ENCODE data around the gene GSG1L. TPM values are rescaled to one million over a fixed set of nuclear protein-coding genes. Genes with fewer than 3 reads are reported as not detected.
A peak's percentile ranks its signal among the peaks of the same experiment; 100 is the strongest.

The GSG1L gene
- total RNA-seq, 4 donors from 2014 or later, result not detected

DNA sequence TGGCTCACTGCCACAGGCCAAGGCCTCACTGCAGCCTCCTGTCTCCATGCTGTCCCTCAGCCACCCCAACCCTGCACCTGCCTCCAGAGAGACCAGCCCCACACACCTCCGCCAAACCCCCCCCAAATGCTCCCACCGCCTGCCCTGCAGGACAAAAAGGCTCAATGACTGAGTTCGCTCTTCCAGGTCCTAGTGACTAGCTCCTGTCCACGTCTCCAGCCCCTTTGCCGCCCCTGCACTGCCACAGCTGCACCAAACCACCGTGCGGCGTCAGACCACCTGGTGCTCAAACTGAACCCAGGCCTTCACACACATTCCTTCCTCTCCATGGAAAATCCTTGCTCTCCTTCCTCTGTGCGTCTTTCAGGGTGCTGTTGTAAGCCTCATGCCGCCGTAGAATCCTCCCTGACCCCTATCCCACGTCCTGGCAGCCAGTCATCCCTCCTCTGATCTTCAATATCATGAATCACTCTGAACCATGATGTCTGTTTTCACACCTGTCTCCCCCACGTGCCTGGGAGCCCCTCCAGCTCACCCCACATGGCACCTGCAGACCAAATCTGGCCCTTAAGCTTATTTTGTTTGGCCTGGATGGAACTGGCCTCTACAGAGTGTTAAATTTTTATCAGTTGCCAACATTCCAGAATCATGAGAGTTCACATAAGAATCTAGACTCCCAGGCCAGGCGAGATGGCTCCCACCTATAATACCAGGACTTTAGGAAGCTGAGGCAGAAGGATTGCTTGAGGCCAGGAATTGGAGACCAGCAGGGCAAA lies 4.3 kb upstream of the GSG1L start:
- H3K4me3 ChIP-seq, result no peak overlapping the region
- no peaks in the 10 kb centered on the region for H3K9me3 ChIP-seq
- peaks cover 0 to 8% of the 10 kb centered on the region in 2 donors for H3K27me3 ChIP-seq
- TF ChIP-seq POLR2A (IDR thresholded peaks at IDR 0.05), result no peak
- TF ChIP-seq, protein P1, sequence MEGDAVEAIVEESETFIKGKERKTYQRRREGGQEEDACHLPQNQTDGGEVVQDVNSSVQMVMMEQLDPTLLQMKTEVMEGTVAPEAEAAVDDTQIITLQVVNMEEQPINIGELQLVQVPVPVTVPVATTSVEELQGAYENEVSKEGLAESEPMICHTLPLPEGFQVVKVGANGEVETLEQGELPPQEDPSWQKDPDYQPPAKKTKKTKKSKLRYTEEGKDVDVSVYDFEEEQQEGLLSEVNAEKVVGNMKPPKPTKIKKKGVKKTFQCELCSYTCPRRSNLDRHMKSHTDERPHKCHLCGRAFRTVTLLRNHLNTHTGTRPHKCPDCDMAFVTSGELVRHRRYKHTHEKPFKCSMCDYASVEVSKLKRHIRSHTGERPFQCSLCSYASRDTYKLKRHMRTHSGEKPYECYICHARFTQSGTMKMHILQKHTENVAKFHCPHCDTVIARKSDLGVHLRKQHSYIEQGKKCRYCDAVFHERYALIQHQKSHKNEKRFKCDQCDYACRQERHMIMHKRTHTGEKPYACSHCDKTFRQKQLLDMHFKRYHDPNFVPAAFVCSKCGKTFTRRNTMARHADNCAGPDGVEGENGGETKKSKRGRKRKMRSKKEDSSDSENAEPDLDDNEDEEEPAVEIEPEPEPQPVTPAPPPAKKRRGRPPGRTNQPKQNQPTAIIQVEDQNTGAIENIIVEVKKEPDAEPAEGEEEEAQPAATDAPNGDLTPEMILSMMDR (IDR thresholded peaks at IDR 0.05), result no peak
- DNase-seq, result no peak
- peaks cover 0 to 7% (median 3%) of the 10 kb centered on the region in 4 donors for H3K4me1 ChIP-seq
- H3K27ac ChIP-seq, result no peak overlapping the region
- H3K36me3 ChIP-seq, result no peaks in the 10 kb centered on the region

DNA sequence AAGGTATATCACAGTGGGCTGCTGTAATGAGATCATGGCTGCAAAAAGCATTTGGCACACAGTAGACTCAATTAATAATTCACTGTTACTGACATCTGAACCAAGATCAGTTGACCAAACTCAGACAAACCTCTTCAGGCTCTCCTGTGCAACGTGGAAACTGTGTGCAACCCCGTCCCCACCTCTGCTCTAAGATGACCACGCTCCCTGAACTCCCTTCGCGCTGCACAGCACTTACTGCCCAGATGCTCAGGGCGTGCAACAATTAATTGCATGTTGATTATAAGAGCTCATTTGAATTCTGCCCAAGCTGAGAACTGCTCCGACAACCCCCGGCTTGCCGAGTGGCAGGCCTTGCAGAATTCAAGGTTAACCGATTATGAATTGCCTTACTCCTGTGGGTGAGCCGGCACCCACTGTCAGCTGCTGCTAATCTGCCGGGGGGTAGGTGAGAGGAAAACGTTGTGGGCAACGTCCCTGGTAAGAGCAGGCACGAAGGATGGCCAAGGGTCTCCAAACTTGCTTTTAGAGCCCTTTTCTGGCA lies 1.3 kb upstream of the GSG1L start:
- Histone ChIP-seq H3K9me3 (no peaks in the 10 kb centered on the region), H3K27me3 (peaks cover 0 to 17% of the 10 kb centered on the region in 2 donors), H3K27ac (no peak overlapping the region), H3K4me3 (no peak overlapping the region), H3K36me3 (no peaks in the 10 kb centered on the region), H3K4me1 (peaks cover 0 to 12% (median 4%) of the 10 kb centered on the region in 4 donors)
- DNase-seq, result no peak
- TF ChIP-seq POLR2A (IDR thresholded peaks at IDR 0.05), result no peak
- TF ChIP-seq, protein P1 (IDR thresholded peaks at IDR 0.05), result no peak

GRCh38 chr16:28064150-28064549 lies 636 bp upstream of the GSG1L start:
- H3K27ac ChIP-seq, result no peak overlapping the region
- peaks cover 0 to 17% of the 10 kb centered on the region in 2 donors for H3K27me3 ChIP-seq
- DNase-seq, result no peak
- H3K36me3 ChIP-seq, result no peaks in the 10 kb centered on the region
- TF ChIP-seq, protein P1 (IDR thresholded peaks at IDR 0.05), result no peak
- TF ChIP-seq POLR2A (IDR thresholded peaks at IDR 0.05), result no peak
- peaks cover 0 to 12% (median 4%) of the 10 kb centered on the region in 4 donors for H3K4me1 ChIP-seq
- H3K4me3 ChIP-seq, result no peak overlapping the region
- no peaks in the 10 kb centered on the region for H3K9me3 ChIP-seq

DNA sequence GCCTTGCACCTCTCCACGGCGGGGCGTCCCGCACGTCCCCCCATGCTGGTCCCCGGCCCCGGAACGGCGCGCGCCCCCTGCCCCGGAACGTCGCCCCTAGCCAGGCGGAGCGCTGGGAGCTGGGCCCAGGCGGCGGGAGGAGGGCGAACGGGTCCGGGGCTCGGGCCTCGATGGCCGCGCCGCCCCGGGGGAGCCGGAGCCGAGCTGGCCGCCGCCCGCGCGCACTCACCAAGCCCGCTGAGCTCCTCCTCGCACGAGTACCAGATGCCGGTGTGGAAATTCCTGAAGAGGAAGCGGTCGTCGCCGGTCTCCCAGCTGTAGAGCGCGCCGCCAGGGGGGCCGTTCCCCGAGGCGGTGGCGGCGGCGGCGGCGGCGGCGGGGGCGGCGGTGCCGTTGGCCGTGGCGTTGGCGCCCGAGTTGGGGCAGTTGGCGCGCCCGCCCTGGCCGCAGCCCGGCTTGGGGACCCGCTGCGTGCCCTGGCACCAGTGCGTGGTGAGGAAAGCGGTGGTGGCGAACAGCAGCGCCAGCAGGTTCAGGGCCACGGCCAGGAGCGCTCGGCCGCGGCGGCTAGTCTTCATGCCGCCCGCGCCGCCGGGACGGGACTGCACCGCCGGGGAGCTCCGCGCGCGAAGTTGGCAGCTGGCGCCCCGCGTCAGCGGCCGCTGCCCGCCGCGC lies 530 bp downstream of the GSG1L start:
- H3K36me3 ChIP-seq, result no peaks in the 10 kb centered on the region
- no peak for DNase-seq
- no peak overlapping the region for H3K27ac ChIP-seq
- no peaks in the 10 kb centered on the region for H3K9me3 ChIP-seq
- H3K4me1 ChIP-seq, result peaks cover 0 to 12% (median 4%) of the 10 kb centered on the region in 4 donors
- peaks cover 0 to 17% of the 10 kb centered on the region in 2 donors for H3K27me3 ChIP-seq
- TF ChIP-seq, protein P1 (IDR thresholded peaks at IDR 0.05), result no peak
- no peak for TF ChIP-seq POLR2A (IDR thresholded peaks at IDR 0.05)
- H3K4me3 ChIP-seq, result peak overlapping the region in 2 of 4 donors; percentile 21 to 32

GRCh38 chr16:28062261-28062846 lies 1.2 kb downstream of the GSG1L start:
- DNase-seq, result no peak
- Histone ChIP-seq H3K36me3 (no peaks in the 10 kb centered on the region), H3K9me3 (no peaks in the 10 kb centered on the region), H3K4me1 (peaks cover 0 to 12% (median 4%) of the 10 kb centered on the region in 4 donors), H3K4me3 (no peak overlapping the region), H3K27me3 (peaks cover 0 to 17% of the 10 kb centered on the region in 2 donors), H3K27ac (no peak overlapping the region)
- TF ChIP-seq, protein P1 (IDR thresholded peaks at IDR 0.05), result no peak
- TF ChIP-seq POLR2A (IDR thresholded peaks at IDR 0.05), result no peak
